Stimulated activated CD4-positive, alpha-beta T cell treated with anti-CD3 and anti-CD28 coated beads, Interleukin-1b, Interleukin-23, amount 100 ng/mL, for 1 hour (primary cell): ENCODE data around the gene ANGPT4.

ENCODE experiments used
- DNase-seq, 2 donors: peaks; one replicate each; pipeline ENCODE4 v3.0.0-alpha.2; 2020; ENCODE audit warnings: low read depth in 2 of 2

Gene ANGPT4

GRCh38 chr20:825710-826421, 90.3 kb downstream of the ANGPT4 start:
- DNase-seq, result no peak

GRCh38 chr20:824916-825315, 91.2 kb downstream of the ANGPT4 start:
- no peak for DNase-seq

- DNase-seq, result no peak
Measured at GRCh38 chr20:824490-824889, 91.6 kb downstream of the ANGPT4 start.

GRCh38 chr20:823574-823902, 92.6 kb downstream of the ANGPT4 start:
- no peak for DNase-seq

GRCh38 chr20:822651-823573, 93.2 kb downstream of the ANGPT4 start:
- DNase-seq, result no peak

- no peak for DNase-seq
Measured at GRCh38 chr20:821731-822065, 94.4 kb downstream of the ANGPT4 start.

GRCh38 chr20:821046-821730, 94.9 kb downstream of the ANGPT4 start:
- no peak for DNase-seq

GRCh38 chr20:820323-820953, 95.7 kb downstream of the ANGPT4 start:
- no peak for DNase-seq
